ENCODE data around the gene ZNF891. TPM values are rescaled to one million over a fixed set of nuclear protein-coding genes. Genes with fewer than 3 reads are reported as not detected.

ZNF891 gene
- total RNA-seq, 4 donors from 2014 or later: 4.6 to 7.0 (median 6.0) TPM

- Histone ChIP-seq H3K36me3 (no peaks in the 10 kb centered on the region), H3K4me1 (no peaks in the 10 kb centered on the region), H3K9me3 (no peaks in the 10 kb centered on the region), H3K4me3 (replicated peaks in 1 of 3) (no peak overlapping the region), H3K27ac (no peak overlapping the region), H3K27me3 (no peaks in the 10 kb centered on the region)
- DNase-seq: no peak
- no peak for TF ChIP-seq CTCF (IDR thresholded peaks at IDR 0.05)
- no peak for TF ChIP-seq POLR2A (IDR thresholded peaks at IDR 0.05)
- intact Hi-C loops (cut with DNase I): no loop called here
- 84 to 85% methylated on average over 2 of the region's 2 CpGs for WGBS, 2 donors
These were observed 56.2 kb downstream of the ZNF891 start for GRCh38 chr12:133073836-133074235.

GRCh38 chr12:133063556-133063955 lies 66.5 kb downstream of the ZNF891 start:
- H3K9me3 ChIP-seq: peaks cover 11% of the 10 kb centered on the region

GRCh38 chr12:133061954-133062353 lies 68.1 kb downstream of the ZNF891 start:
- Histone ChIP-seq H3K4me3 (replicated peaks in 1 of 3) (no peak overlapping the region), H3K27ac (no peak overlapping the region), H3K27me3 (no peaks in the 10 kb centered on the region), H3K36me3 (peaks cover 13% of the 10 kb centered on the region in 2 donors), H3K9me3 (peaks cover 25% of the 10 kb centered on the region), H3K4me1 (no peaks in the 10 kb centered on the region)
- intact Hi-C loops (cut with DNase I): loop anchor here (5.0 kb wide), 1 partner anchor 135 kb away; no protein-coding TSS in a partner anchor
- WGBS, 2 donors: 93 to 97% methylated on average over 1 of the region's 1 CpG
- no peak for DNase-seq
- TF ChIP-seq POLR2A (IDR thresholded peaks at IDR 0.05): no peak
- TF ChIP-seq CTCF (IDR thresholded peaks at IDR 0.05): no peak

More at GRCh38 chr12:133063556-133063955, 66.5 kb downstream of the ZNF891 start:
- no peaks in the 10 kb centered on the region for H3K36me3 ChIP-seq
- TF ChIP-seq CTCF (IDR thresholded peaks at IDR 0.05) (no peak), POLR2A (IDR thresholded peaks at IDR 0.05) (no peak)
- no peaks in the 10 kb centered on the region for H3K27me3 ChIP-seq
- intact Hi-C loops (cut with DNase I): loop anchor here (5.0 kb wide), 1 partner anchor 136 kb away; no protein-coding TSS in a partner anchor
- H3K4me1 ChIP-seq: no peaks in the 10 kb centered on the region
- H3K4me3 ChIP-seq (replicated peaks in 1 of 3): no peak overlapping the region
- 97 to 100% methylated on average over 1 of the region's 1 CpG for WGBS, 2 donors
- H3K27ac ChIP-seq: no peak overlapping the region
- no peak for DNase-seq

GRCh38 chr12:133058203-133059113 lies 71.6 kb downstream of the ZNF891 start:
- Histone ChIP-seq H3K4me1 (no peaks in the 10 kb centered on the region), H3K36me3 (peaks cover 37 to 41% of the 10 kb centered on the region in 2 donors), H3K27ac (no peak overlapping the region), H3K27me3 (no peaks in the 10 kb centered on the region), H3K9me3 (peaks cover 38% of the 10 kb centered on the region), H3K4me3 (replicated peaks in 1 of 3) (no peak overlapping the region)
- WGBS, 2 donors: 96 to 97% methylated on average over 8 of the region's 8 CpGs
- DNase-seq: no peak
- TF ChIP-seq CTCF (IDR thresholded peaks at IDR 0.05) (no peak), POLR2A (IDR thresholded peaks at IDR 0.05) (no peak)
- intact Hi-C loops (cut with DNase I): no loop called here

- 99 to 100% methylated on average over 5 of the region's 5 CpGs for WGBS, 2 donors
- no peak overlapping the region for H3K4me3 ChIP-seq (replicated peaks in 1 of 3)
- peaks cover 47 to 51% of the 10 kb centered on the region in 2 donors for H3K36me3 ChIP-seq
These were observed 72.6 kb downstream of the ZNF891 start for GRCh38 chr12:133057446-133057845.

More at GRCh38 chr12:133057446-133057845, 72.6 kb downstream of the ZNF891 start:
- Histone ChIP-seq H3K9me3 (peaks cover 38% of the 10 kb centered on the region), H3K27me3 (no peaks in the 10 kb centered on the region), H3K27ac (no peak overlapping the region), H3K4me1 (no peaks in the 10 kb centered on the region)
- TF ChIP-seq POLR2A (IDR thresholded peaks at IDR 0.05) (no peak), CTCF (IDR thresholded peaks at IDR 0.05) (no peak)
- intact Hi-C loops (cut with DNase I): no loop called here
- DNase-seq: no peak
